Activated CD8-positive, alpha-beta memory T cell treated with anti-CD3 and anti-CD28 coated beads, Interleukin-2, amount 10 ng/mL, durations not matched to agents 7 days and 5 days (primary cell): ENCODE results near the gene ZNF385B. TPM values are rescaled to one million over a fixed set of nuclear protein-coding genes. Genes with fewer than 3 reads are reported as not detected.

Source experiments
- ATAC-seq: fragments of 150-1000 bp; cut with Tn5 transposase; one replicate; pipeline ENCODE4 v1.10.0; 2021; ENCODE audit warnings: moderate library complexity
- CTCF ChIA-PET: fragments of 350-600 bp; sonication (Branson Sonifier 250); formaldehyde crosslinking; loops from one replicate; lab custom pipeline; 2021; ENCODE audit warnings: antibody characterized with exemption; lab: Charles Lee
- DNase-seq: peaks from one replicate; pipeline ENCODE4 v3.0.0-alpha.2; 2020
- H3K27ac Mint-ChIP-seq: one replicate; pipeline ENCODE4 v1.8.0; 2021; ENCODE audit warnings: mild to moderate bottlenecking, mixed read lengths
- H3K27me3 Mint-ChIP-seq: one replicate; pipeline ENCODE4 v1.8.0; 2021; ENCODE audit warnings: mixed read lengths
- H3K36me3 Mint-ChIP-seq: one replicate; pipeline ENCODE4 v1.8.0; 2021; ENCODE audit warnings: mild to moderate bottlenecking, mixed read lengths
- H3K4me1 Mint-ChIP-seq: one replicate; pipeline ENCODE4 v1.8.0; 2021; ENCODE audit warnings: mixed read lengths
- H3K4me3 Mint-ChIP-seq: one replicate; pipeline ENCODE4 v1.8.0; 2021; ENCODE audit warnings: mild to moderate bottlenecking, moderate library complexity, mixed read lengths
- H3K9me3 Mint-ChIP-seq: one replicate; pipeline ENCODE4 v1.8.0; 2022; ENCODE audit warnings: low read depth, mixed read lengths
- total RNA-seq, 2 experiments: library from RNA; stranded (reverse); gene quantifications; one replicate each; pipeline ENCODE4 v1.2.3, GENCODE V29; 2021

The ZNF385B gene
- total RNA-seq, 2 experiments from 2014 or later = not detected

- Mint-ChIP-seq H3K36me3 (no peaks in the 10 kb centered on the region), H3K27me3 (no peaks in the 10 kb centered on the region), H3K27ac (no peak overlapping the region), H3K4me1 (no peaks in the 10 kb centered on the region), H3K9me3 (no peaks in the 10 kb centered on the region), H3K4me3 (no peak overlapping the region)
- DNase-seq (no peak), ATAC-seq (no peak)
- CTCF ChIA-PET = no interaction called here
Measured at GRCh38 chr2:179692043-179692442, 169.4 kb downstream of the ZNF385B start.

- CTCF ChIA-PET = no interaction called here
- no peaks in the 10 kb centered on the region for H3K36me3 Mint-ChIP-seq
- no peak overlapping the region for H3K4me3 Mint-ChIP-seq
- no peak overlapping the region for H3K27ac Mint-ChIP-seq
- ATAC-seq (no peak), DNase-seq (no peak)
- H3K27me3 Mint-ChIP-seq = no peaks in the 10 kb centered on the region
- no peaks in the 10 kb centered on the region for H3K4me1 Mint-ChIP-seq
- H3K9me3 Mint-ChIP-seq = no peaks in the 10 kb centered on the region
Measured at GRCh38 chr2:179691235-179691634, 170.2 kb downstream of the ZNF385B start.

DNA sequence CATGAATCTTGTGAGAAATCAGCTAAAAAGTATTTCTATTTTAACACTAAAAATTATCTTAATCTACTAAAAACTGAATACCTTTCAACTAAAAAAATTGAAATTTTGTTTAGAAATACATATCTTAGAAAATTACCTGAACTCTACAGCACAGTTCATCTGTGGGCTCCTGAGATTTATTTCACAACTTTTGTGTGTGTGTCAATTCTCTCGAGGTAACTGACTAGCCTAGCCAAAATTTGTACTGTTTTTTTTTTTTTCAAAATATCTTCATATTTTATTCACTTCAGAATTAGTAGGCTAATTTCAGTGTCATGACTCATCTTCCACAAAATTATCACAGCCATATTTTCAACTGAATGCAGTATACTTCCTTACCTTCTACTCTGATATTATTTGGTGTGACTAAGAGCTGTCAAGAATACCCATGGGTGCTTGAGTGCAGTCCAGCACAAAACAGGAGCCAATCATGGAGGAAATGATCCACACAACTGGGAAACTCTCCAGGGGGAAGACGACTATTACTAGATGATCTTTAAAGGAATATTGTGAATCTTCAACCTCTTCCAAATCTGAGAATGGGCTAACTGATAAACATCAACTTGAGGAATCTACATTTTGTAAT is 174.6 kb downstream of the ZNF385B start:
- Mint-ChIP-seq H3K36me3 (no peaks in the 10 kb centered on the region), H3K27ac (no peak overlapping the region), H3K27me3 (no peaks in the 10 kb centered on the region), H3K4me3 (no peak overlapping the region), H3K4me1 (no peaks in the 10 kb centered on the region), H3K9me3 (no peaks in the 10 kb centered on the region)
- DNase-seq (no peak), ATAC-seq (no peak)
- CTCF ChIA-PET = no interaction called here

GRCh38 chr2:179686069-179686468 is 175.3 kb downstream of the ZNF385B start:
- no peaks in the 10 kb centered on the region for H3K27me3 Mint-ChIP-seq
- no peaks in the 10 kb centered on the region for H3K9me3 Mint-ChIP-seq
- no peak overlapping the region for H3K4me3 Mint-ChIP-seq
- CTCF ChIA-PET = no interaction called here
- H3K27ac Mint-ChIP-seq = no peak overlapping the region
- DNase-seq (no peak), ATAC-seq (no peak)
- no peaks in the 10 kb centered on the region for H3K4me1 Mint-ChIP-seq
- no peaks in the 10 kb centered on the region for H3K36me3 Mint-ChIP-seq

GRCh38 chr2:179685146-179685545 is 176.3 kb downstream of the ZNF385B start:
- Mint-ChIP-seq H3K27ac (no peak overlapping the region), H3K27me3 (no peaks in the 10 kb centered on the region), H3K9me3 (no peaks in the 10 kb centered on the region), H3K4me3 (no peak overlapping the region), H3K4me1 (no peaks in the 10 kb centered on the region), H3K36me3 (no peaks in the 10 kb centered on the region)
- DNase-seq (no peak), ATAC-seq (no peak)
- CTCF ChIA-PET = no interaction called here

- Mint-ChIP-seq H3K36me3 (no peaks in the 10 kb centered on the region), H3K27ac (no peak overlapping the region), H3K4me1 (no peaks in the 10 kb centered on the region), H3K4me3 (no peak overlapping the region), H3K27me3 (no peaks in the 10 kb centered on the region), H3K9me3 (no peaks in the 10 kb centered on the region)
- ATAC-seq (no peak), DNase-seq (no peak)
- CTCF ChIA-PET = no interaction called here
Measured at GRCh38 chr2:179682756-179683155, 178.7 kb downstream of the ZNF385B start.

- Mint-ChIP-seq H3K4me1 (no peaks in the 10 kb centered on the region), H3K9me3 (no peaks in the 10 kb centered on the region), H3K27me3 (no peaks in the 10 kb centered on the region), H3K4me3 (no peak overlapping the region), H3K36me3 (no peaks in the 10 kb centered on the region), H3K27ac (no peak overlapping the region)
- DNase-seq (no peak), ATAC-seq (no peak)
- CTCF ChIA-PET = no interaction called here
Measured at GRCh38 chr2:179677746-179678505, 183.5 kb downstream of the ZNF385B start.

DNA sequence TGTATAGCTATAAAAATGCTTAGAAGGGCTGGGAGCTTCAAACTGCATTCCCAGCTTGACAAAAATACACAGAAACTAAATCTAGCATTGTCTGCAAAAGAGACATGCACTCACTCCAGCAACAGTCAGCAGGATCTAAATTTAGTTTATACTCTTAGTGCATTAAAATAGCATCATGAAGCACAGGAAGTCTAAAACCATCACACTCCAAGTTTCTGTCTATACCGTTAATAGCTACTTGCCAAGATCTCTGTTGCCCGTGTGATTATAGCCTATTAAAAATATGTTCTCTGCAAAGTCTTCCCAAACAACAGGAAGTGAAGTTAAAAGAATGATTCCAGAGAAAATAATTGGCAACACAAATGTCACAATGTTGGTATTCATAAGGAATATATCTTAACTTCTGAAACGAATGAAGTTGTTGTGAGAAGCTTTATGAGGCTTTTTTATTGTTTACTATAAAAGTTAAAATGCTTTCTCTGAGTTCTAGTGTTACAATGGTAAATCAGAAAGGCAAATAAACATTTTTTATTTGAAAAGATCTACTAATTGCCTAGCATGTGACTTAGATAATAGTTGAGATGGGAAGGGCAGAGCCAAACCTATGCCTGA is 184.2 kb downstream of the ZNF385B start:
- Mint-ChIP-seq H3K9me3 (no peaks in the 10 kb centered on the region), H3K4me3 (no peak overlapping the region), H3K4me1 (no peaks in the 10 kb centered on the region), H3K27ac (no peak overlapping the region), H3K36me3 (no peaks in the 10 kb centered on the region), H3K27me3 (no peaks in the 10 kb centered on the region)
- CTCF ChIA-PET = no interaction called here
- DNase-seq (no peak), ATAC-seq (no peak)

DNA sequence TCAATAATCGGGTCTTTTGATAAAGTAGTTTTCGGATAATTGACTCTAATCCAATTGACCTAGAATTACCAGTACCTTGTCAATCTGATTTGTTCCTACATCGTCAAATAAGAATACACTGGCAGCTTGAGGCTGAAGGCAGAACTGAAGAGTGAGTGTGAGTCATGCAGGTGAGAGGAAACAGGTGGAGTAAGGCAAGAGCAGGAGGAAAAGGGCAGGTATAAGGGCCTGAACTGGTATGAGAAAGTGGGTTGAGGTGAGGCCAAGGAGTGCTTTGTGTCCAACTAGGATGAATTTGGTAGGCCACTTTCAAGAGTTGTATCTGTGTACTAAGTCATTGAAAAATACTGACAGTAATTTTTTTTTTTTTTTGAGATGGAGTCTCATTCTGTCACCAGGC is 186.0 kb downstream of the ZNF385B start:
- DNase-seq (no peak), ATAC-seq (no peak)
- CTCF ChIA-PET = no interaction called here
- Mint-ChIP-seq H3K9me3 (no peaks in the 10 kb centered on the region), H3K4me3 (no peak overlapping the region), H3K36me3 (no peaks in the 10 kb centered on the region), H3K27ac (no peak overlapping the region), H3K4me1 (no peaks in the 10 kb centered on the region), H3K27me3 (no peaks in the 10 kb centered on the region)

- no peaks in the 10 kb centered on the region for H3K36me3 Mint-ChIP-seq
- no peak for ATAC-seq
- no peak overlapping the region for H3K27ac Mint-ChIP-seq
- no peaks in the 10 kb centered on the region for H3K4me1 Mint-ChIP-seq
- no peak overlapping the region for H3K4me3 Mint-ChIP-seq
- CTCF ChIA-PET = no interaction called here
- no peak for DNase-seq
- no peaks in the 10 kb centered on the region for H3K27me3 Mint-ChIP-seq
- no peaks in the 10 kb centered on the region for H3K9me3 Mint-ChIP-seq
Measured at GRCh38 chr2:179671043-179671981, 190.1 kb downstream of the ZNF385B start.

DNA sequence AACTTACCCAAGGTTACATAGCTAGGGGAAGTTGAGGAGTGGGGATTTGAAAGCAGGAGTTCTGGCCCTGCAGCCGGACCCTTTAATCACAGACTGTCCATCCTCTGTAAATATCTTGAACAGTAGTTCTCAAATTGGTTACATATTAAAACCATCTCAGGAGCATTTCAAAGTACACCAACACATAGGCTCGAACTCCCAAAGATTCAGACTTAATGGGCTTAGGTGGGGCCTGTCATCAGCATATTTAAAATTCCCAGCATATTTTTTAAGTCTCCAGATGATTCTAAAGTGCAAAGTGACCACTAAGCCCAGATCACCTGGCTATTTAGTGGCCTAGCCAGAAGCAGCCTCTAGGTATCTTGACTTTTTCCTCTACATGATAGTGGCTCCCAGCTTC is 192.2 kb downstream of the ZNF385B start:
- Mint-ChIP-seq H3K4me1 (no peaks in the 10 kb centered on the region), H3K36me3 (no peaks in the 10 kb centered on the region), H3K4me3 (no peak overlapping the region), H3K9me3 (no peaks in the 10 kb centered on the region), H3K27me3 (no peaks in the 10 kb centered on the region), H3K27ac (no peak overlapping the region)
- ATAC-seq (no peak), DNase-seq (no peak)
- CTCF ChIA-PET = no interaction called here

DNA sequence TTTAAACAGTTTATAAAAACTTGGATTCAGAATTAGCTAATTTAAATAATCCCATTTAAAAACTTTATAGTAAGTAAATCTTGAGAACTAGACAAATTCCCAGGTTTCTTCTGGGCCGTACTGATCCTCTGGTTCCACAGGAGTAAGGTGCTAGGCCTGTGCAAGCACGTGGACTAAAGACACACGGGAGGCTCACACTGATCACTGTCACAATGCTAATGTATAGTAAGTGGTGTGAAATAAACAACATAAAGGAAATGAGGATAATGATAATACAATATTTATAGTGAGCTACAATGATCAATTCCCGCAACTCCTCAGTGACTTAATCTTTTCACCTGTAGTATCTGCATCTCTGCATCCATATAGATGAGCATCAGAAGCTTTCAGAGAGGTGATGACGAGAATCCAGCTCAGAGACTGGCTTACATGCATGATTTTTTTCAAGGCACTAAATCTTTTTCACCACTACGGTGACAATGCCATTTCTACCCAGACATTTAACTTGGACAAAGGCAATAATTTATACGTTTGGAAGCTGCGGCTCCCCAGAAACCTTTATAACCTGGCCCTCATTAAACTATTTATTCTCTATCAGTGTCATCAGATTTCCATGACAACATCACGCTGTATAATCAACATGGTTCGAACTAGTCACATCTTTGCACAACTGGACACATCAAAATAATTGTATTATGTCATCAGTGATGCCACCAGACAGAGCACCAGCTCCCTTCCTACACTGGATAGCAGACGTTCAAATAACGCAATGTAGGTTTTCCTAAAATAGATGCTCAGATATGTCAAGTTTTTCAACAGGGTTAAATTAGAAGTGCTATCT is 196.2 kb downstream of the ZNF385B start:
- Mint-ChIP-seq H3K4me3 (no peak overlapping the region), H3K27me3 (no peaks in the 10 kb centered on the region), H3K36me3 (no peaks in the 10 kb centered on the region), H3K4me1 (no peaks in the 10 kb centered on the region), H3K9me3 (no peaks in the 10 kb centered on the region), H3K27ac (no peak overlapping the region)
- no peak for DNase-seq
- ATAC-seq = no peak
- CTCF ChIA-PET = no interaction called here

- Mint-ChIP-seq H3K36me3 (no peaks in the 10 kb centered on the region), H3K27me3 (no peaks in the 10 kb centered on the region), H3K4me1 (no peaks in the 10 kb centered on the region), H3K4me3 (no peak overlapping the region), H3K27ac (no peak overlapping the region), H3K9me3 (no peaks in the 10 kb centered on the region)
- ATAC-seq (no peak), DNase-seq (no peak)
- CTCF ChIA-PET = no interaction called here
Measured at GRCh38 chr2:179661986-179662385, 199.4 kb downstream of the ZNF385B start.
